H9 (cell line): ENCODE measurements around the gene TCERG1L. TPM values are rescaled to one million over a fixed set of nuclear protein-coding genes. Genes with fewer than 3 reads are reported as not detected.

Experiments
- DNase-seq: peaks from one replicate; pipeline ENCODE4 v3.0.0-alpha.2; 2017
- H2AFZ ChIP-seq: one replicate; pipeline ENCODE4 v1.6.1; 2013; ENCODE audit warnings: mild to moderate bottlenecking, low read length, control low read depth, moderate library complexity
- H2AK5ac ChIP-seq: 2 replicates; pipeline ENCODE4 v1.6.1; 2013; ENCODE audit warnings: low read length, control low read depth, mixed read lengths; ENCODE audit not compliant: insufficient read length
- H2BK120ac ChIP-seq: one replicate; pipeline ENCODE4 v1.6.1; 2013; ENCODE audit warnings: low read depth, mild to moderate bottlenecking, low read length, control low read depth, inconsistent platforms; ENCODE audit not compliant: poor library complexity, severe bottlenecking
- H2BK12ac ChIP-seq: 2 replicates; pipeline ENCODE4 v1.6.1; 2013; ENCODE audit warnings: low read length, control low read depth, mixed read lengths, low read depth; ENCODE audit not compliant: insufficient read length
- H2BK15ac ChIP-seq: 2 replicates; pipeline ENCODE4 v1.6.1; 2013; ENCODE audit warnings: low read depth, low read length, control low read depth
- H2BK20ac ChIP-seq: one replicate; pipeline ENCODE4 v1.6.1; 2013; ENCODE audit warnings: low read depth, mild to moderate bottlenecking, low read length, control low read depth, inconsistent platforms; ENCODE audit not compliant: poor library complexity, severe bottlenecking
- H2BK5ac ChIP-seq: 2 replicates; pipeline ENCODE4 v1.6.1; 2013; ENCODE audit warnings: low read length, control low read depth, mixed read lengths; ENCODE audit not compliant: insufficient read length
- H3K14ac ChIP-seq: 2 replicates; pipeline ENCODE4 v1.6.1; 2013; ENCODE audit warnings: low read length, control low read depth; ENCODE audit not compliant: insufficient read depth
- H3K18ac ChIP-seq: 2 replicates; pipeline ENCODE4 v1.6.1; 2013; ENCODE audit warnings: low read depth, mild to moderate bottlenecking, mixed read lengths, low read length, control low read depth; ENCODE audit not compliant: insufficient read length
- H3K23ac ChIP-seq: 2 replicates; pipeline ENCODE4 v1.6.1; 2013; ENCODE audit warnings: low read length, control low read depth, mixed read lengths, low read depth; ENCODE audit not compliant: insufficient read length
- H3K23me2 ChIP-seq: 2 replicates; pipeline ENCODE4 v1.6.1; 2013; ENCODE audit warnings: low read depth, mild to moderate bottlenecking, mixed read lengths, low read length, control low read depth; ENCODE audit not compliant: insufficient read length, poor library complexity, severe bottlenecking
- H3K27ac ChIP-seq: 2 replicates; pipeline ENCODE4 v1.5.1; 2013; ENCODE audit warnings: low read length, control low read depth, mixed read lengths, low read depth; ENCODE audit not compliant: insufficient read length
- H3K27me3 ChIP-seq: 2 replicates; pipeline ENCODE4 v1.6.1; 2013; ENCODE audit warnings: low read length, control low read depth, inconsistent platforms; ENCODE audit not compliant: insufficient read depth
- H3K4ac ChIP-seq: 2 replicates; pipeline ENCODE4 v1.6.1; 2013; ENCODE audit warnings: low read depth, mild to moderate bottlenecking, control low read depth, inconsistent platforms, low read length, moderate library complexity
- H3K4me1 ChIP-seq: 2 replicates; pipeline ENCODE4 v1.6.1; 2013; ENCODE audit warnings: low read length, control low read depth, inconsistent platforms; ENCODE audit not compliant: insufficient read depth
- H3K4me2 ChIP-seq: 2 replicates; pipeline ENCODE4 v1.6.1; 2013; ENCODE audit warnings: low read length, control low read depth, mixed read lengths; ENCODE audit not compliant: insufficient read length, insufficient read depth
- H3K56ac ChIP-seq: 2 replicates; pipeline ENCODE4 v1.6.1; 2013; ENCODE audit warnings: low read depth, mild to moderate bottlenecking, mixed read lengths, low read length, control low read depth; ENCODE audit not compliant: insufficient read length
- H3K79me1 ChIP-seq: 2 replicates; pipeline ENCODE4 v1.6.1; 2013; ENCODE audit warnings: low read depth, mild to moderate bottlenecking, moderate library complexity, low read length, control low read depth, inconsistent platforms; ENCODE audit not compliant: insufficient read depth, poor library complexity, severe bottlenecking
- H3K79me2 ChIP-seq: 2 replicates; pipeline ENCODE4 v1.6.1; 2013; ENCODE audit warnings: low read length, control low read depth, inconsistent platforms; ENCODE audit not compliant: insufficient read depth
- H3K9ac ChIP-seq: 2 replicates; pipeline ENCODE4 v1.6.1; 2013; ENCODE audit warnings: low read length, control low read depth, mixed read lengths; ENCODE audit not compliant: insufficient read length; ENCODE audit errors: extremely low read depth
- H3K9me3 ChIP-seq: one replicate; pipeline ENCODE4 v1.6.1; 2013; ENCODE audit warnings: low read depth, low read length, inconsistent platforms; ENCODE audit not compliant: control insufficient read depth
- H3T11ph ChIP-seq: one replicate; pipeline ENCODE4 v1.6.1; 2013; ENCODE audit warnings: mild to moderate bottlenecking, low read length, control low read depth, inconsistent platforms
- H4K20me1 ChIP-seq: one replicate; pipeline ENCODE4 v1.6.1; 2013; ENCODE audit not compliant: control insufficient read depth, insufficient read length, insufficient read depth
- H4K5ac ChIP-seq: 2 replicates; pipeline ENCODE4 v1.6.1; 2013; ENCODE audit warnings: low read depth, mild to moderate bottlenecking, mixed read lengths, low read length, control low read depth; ENCODE audit not compliant: insufficient read length
- H4K8ac ChIP-seq: replicated peaks from 2 replicates; pipeline ENCODE4 v1.6.1; 2013; ENCODE audit warnings: low read length, control low read depth, mixed read lengths, low read depth; ENCODE audit not compliant: insufficient read length
- H4K91ac ChIP-seq: 2 replicates; pipeline ENCODE4 v1.6.1; 2013; ENCODE audit warnings: low read depth, mild to moderate bottlenecking, moderate library complexity, mixed read lengths, low read length, control low read depth; ENCODE audit not compliant: insufficient read length
- H3K27ac Mint-ChIP-seq, 3 experiments: 2 replicates in 2 of 3; 3 replicates in 1 of 3; pipeline ENCODE4 v1.8.0; 2020 to 2021; ENCODE audit warnings: mixed read lengths in 3 of 3, mild to moderate bottlenecking in 1 of 3, moderate library complexity in 1 of 3
- H3K27me3 Mint-ChIP-seq: 2 replicates; pipeline ENCODE4 v1.8.0; 2021; ENCODE audit warnings: low read depth, mild to moderate bottlenecking, moderate library complexity, mixed read lengths
- H3K36me3 Mint-ChIP-seq, 3 experiments: 2 replicates in 2 of 3; 3 replicates in 1 of 3; pipeline ENCODE4 v1.8.0; 2020 to 2021; ENCODE audit warnings: low read depth in 3 of 3, mixed read lengths in 3 of 3; ENCODE audit not compliant: insufficient read depth in 1 of 3
- H3K4me1 Mint-ChIP-seq, 2 experiments: 2 replicates each; pipeline ENCODE4 v1.8.0; 2020; ENCODE audit warnings: mixed read lengths in 2 of 2
- H3K4me3 Mint-ChIP-seq, 2 experiments: 2 replicates in 1 of 2; 3 replicates in 1 of 2; pipeline ENCODE4 v1.8.0; 2020 to 2021; ENCODE audit warnings: mild to moderate bottlenecking in 2 of 2, mixed read lengths in 2 of 2, moderate library complexity in 1 of 2
- H3K9me3 Mint-ChIP-seq, 2 experiments: 2 replicates in 1 of 2; 3 replicates in 1 of 2; pipeline ENCODE4 v1.8.0; 2020; ENCODE audit warnings: mild to moderate bottlenecking in 2 of 2, mixed read lengths in 2 of 2, moderate library complexity in 1 of 2
- CTCF ChIP-seq: fragments of 200-600 bp; sonication (generic); conservative IDR thresholded peaks from 3 replicates; pipeline ENCODE4 v1.8.0; 2021; ENCODE audit warnings: antibody characterized with exemption, mild to moderate bottlenecking
- WGBS: extraction: QIAGEN DNeasy Blood & Tissue Kit; methylation state at CpG from one replicate; pipeline ENCODE4 v1.1.7; 2013; ENCODE audit warnings: missing lambda C conversion rate, low lambda C conversion rate, mixed read lengths; ENCODE audit not compliant: insufficient read length; ENCODE audit errors: extremely low coverage; 5-methylcytosine and 5-hydroxymethylcytosine counted together
- total RNA-seq: library from RNA; stranded (reverse); gene quantifications from 2 replicates; pipeline ENCODE4 v1.2.1, GENCODE V29; 2021

Gene TCERG1L
- total RNA-seq, 1 experiment from 2014 or later: 3.3 TPM

GRCh38 chr10:131222986-131223385 is 88.5 kb downstream of the TCERG1L start:
- H3K36me3 Mint-ChIP-seq: no peaks in the 10 kb centered on the region
- Histone ChIP-seq H4K20me1 (no peaks in the 10 kb centered on the region), H3K23me2 (no peaks in the 10 kb centered on the region), H3K4me1 (no peaks in the 10 kb centered on the region), H2AK5ac (no peak overlapping the region), H2BK15ac (no peak overlapping the region), H2BK20ac (no peak overlapping the region), H3T11ph (no peak overlapping the region), H3K4ac (no peak overlapping the region), H2AFZ (no peak overlapping the region), H3K18ac (no peak overlapping the region), H3K9ac (no peak overlapping the region), H2BK12ac (no peak overlapping the region), H3K56ac (no peak overlapping the region), H2BK5ac (no peak overlapping the region), H4K5ac (no peak overlapping the region), H4K91ac (no peak overlapping the region), H4K8ac (no peak overlapping the region), H3K4me2 (no peak overlapping the region), H3K23ac (no peak overlapping the region), H2BK120ac (no peak overlapping the region), H3K9me3 (no peaks in the 10 kb centered on the region), H3K27ac (no peak overlapping the region), H3K27me3 (no peaks in the 10 kb centered on the region), H3K14ac (no peak overlapping the region), H3K79me2 (no peaks in the 10 kb centered on the region), H3K79me1 (no peaks in the 10 kb centered on the region)
- H3K27me3 Mint-ChIP-seq: no peaks in the 10 kb centered on the region; the same call in none of the 2 replicates
- no peaks in the 10 kb centered on the region for H3K9me3 Mint-ChIP-seq
- no peak overlapping the region for H3K4me3 Mint-ChIP-seq
- TF ChIP-seq CTCF: no peak
- no CpG with 5 or more reads among the region's 16 CpGs for WGBS
- no peaks in the 10 kb centered on the region for H3K4me1 Mint-ChIP-seq
- no peak for DNase-seq
- no peak overlapping the region for H3K27ac Mint-ChIP-seq
